RPMI8226 (cell line): ENCODE results near the gene PRKD2.
A peak's percentile ranks its signal among the peaks of the same experiment; 100 is the strongest.

Experiments used
- DNase-seq: peaks from one replicate; pipeline ENCODE4 v3.0.0-alpha.2; 2015

PRKD2 gene

DNA sequence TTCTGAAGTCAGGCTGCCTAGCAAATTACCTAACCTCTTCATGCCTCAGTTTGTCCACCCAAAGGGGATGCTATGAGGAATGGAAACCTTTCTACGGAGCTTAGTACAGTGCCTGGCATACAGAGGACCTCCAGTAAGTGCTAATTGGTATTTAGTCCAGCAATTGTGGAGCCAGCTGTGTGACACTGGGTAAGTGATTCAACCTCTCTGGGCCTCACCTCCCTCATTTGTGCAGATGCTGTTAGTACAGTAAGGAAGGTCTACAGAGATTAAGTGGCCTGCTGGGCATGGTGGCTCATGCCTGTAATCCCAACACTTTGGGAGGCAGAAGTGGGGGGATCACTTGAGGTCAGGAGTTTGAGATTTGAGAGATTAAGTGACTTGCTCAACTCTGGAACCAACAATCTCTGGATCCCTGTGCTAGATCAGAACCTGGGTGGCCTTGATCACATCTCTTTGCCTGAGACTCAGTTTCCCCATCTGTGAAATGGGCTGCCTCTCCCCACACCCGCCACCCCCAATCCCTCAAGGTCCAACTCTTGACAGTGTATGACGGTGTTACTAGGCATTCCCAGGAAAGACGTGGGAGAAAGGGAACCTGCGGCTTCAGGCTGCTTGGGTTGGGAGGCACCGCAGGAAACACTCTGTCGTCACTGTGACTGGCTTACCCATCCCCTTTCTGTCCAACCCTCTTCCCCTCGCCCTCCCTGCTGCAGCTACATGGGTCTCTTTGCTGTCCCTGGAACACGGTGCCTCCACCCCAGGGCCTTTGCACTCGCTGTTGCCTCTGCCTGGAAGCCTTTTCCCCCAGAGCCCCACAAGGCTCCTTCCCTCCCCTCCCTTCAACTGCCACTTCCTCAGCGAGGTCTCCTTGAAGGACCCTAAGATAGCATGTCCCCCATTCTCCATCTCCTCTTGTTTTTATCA is 18.3 kb downstream of the PRKD2 start:
- no peak for DNase-seq

DNA sequence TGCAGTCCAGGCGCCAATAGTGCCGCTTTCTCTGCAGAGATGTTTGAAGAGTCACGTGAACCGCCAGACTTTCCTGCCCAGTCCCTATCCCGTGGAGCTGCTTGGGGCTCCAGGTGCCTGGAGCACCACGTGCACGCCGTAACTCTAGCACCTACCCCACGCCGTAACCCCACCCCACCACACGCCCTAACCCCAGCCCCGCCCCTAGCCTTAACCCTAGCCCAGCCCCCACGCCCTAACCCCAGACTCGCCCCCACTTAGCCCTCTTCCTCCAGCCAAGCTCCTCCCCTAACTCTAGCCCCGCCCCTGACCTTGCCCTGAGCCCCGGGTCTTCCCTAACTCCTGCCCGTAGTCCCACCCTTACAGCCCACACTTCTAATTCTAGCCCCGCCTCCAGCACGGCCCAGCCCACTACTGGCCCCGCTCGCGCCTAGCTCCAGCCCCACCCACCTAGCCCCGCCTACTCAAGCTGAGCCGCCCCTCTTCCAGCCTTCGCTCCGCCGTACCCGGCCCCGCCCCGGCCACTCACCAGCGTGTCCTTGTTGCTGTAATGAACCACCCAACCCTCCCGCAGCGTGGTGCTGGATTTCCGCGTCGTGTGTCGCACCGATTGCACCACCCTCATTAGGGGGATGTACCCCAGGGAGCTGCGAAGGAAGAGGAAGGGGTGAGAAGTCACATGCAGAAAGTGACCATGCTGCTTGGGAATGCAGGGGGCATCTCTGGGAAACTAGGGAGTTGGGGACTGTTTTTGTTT is 19.5 kb downstream of the PRKD2 start:
- DNase-seq = no peak

DNA sequence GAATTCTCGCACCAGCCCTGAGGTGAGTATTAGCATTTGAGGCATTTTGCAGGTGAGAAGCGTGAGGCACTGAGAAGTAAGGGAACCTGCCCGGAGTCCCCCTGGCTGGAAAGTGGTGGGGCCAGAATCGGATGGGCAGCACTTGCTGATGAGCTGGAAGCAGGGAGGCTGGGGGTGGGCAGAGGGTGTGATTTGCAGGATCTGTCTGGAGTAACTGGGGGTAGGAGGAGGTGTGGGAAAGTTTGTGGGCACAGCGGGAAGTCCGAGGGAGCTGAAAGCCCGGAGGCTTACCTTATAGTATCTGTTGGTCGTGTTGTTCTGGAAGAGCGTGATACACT is 20.1 kb downstream of the PRKD2 start:
- DNase-seq = no peak

DNA sequence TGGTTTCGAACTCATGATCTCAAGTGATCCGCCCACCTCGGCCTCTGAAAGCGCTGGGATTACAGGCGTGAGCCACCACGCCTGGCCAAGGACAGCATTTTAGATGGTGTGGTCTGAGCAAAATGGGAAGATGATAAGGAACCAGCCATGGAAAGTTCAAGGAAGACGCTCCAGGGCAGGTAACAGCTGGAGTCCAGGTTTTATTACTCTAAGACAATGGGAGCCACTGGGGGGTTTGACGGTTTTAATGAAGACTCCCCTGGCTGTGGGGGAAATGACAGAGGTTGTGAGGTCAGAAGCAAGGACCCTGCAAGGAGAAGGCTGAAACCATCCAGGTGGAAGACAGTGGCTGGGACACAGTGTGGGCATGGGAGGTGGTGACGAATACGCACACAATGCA is 20.9 kb downstream of the PRKD2 start:
- no peak for DNase-seq

DNA sequence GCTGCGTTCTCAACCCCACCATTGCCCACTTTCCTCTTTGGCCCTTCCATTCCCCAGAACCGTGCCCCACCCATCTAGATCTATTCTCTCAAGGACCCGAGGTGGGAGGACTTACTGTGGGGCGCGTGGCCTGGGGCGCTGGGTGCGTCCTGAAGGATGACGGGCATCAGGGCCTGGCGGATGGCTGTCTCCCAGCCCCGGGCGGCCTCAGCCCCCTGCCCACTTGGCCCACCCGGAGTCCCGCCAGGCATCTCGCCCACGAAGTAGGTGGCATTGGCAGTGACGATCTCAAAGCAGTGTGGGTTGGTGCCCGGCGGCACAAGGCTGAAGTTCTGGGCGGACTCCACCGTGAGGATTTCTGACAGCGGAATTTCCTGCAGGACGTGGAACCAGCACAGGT is 23.2 kb downstream of the PRKD2 start:
- no peak for DNase-seq

DNA sequence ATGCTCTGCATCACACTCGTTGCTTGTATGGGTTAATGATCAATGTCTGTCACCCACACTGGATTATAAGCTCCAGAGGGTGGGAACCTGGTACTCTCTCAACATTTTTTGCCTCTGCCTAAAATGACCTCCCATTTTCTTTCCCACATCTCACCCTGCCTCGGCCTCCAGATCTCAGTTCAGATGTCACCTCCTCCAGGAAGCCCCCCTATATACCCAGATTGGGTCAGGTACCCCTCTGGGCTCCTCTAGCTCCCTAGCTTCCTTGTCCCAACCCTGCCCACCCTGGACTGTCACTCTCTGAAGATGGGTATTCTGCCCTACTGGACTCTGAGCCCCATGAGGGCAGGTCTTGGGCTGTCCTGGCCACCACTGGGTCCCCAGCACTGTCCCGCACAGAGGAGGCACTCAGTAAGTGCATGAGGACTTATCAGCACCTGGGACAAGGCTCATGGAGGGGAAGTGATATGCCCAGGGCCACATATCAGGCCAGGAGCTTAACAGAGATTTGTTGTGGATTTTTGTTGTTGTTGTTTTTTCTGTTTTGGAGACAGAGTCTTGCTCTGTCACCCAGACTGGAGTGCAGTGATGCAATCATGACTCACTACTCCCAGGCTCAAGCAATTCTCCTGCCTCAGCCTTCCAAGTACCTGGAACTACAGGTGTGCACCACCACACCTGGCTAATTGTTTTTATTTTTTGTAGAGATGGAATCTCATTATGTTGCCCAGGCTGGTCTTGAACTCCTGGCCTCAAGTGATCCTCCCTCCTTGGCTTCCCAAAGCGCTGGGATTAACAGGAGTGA is 23.8 kb downstream of the PRKD2 start:
- DNase-seq = no peak

DNA sequence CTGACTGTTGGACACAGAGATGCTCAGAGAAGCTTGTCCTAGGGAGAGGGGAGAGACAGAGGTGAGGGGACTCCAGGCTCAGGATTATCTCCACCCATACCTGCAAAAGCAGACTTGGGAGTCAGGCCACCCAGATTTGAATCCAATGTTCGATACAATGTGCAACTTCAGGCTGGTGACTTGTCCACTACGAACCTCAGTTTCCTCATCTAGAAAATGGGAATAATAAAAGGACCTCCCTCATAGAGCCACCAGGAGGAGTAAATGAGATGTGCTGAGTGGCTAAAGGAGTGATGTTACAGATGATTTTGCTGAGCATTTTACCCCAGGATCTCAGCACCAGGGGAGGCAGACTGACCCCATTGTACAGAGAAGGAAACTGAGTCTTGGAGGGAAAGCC is 25.0 kb downstream of the PRKD2 start:
- no peak for DNase-seq

DNA sequence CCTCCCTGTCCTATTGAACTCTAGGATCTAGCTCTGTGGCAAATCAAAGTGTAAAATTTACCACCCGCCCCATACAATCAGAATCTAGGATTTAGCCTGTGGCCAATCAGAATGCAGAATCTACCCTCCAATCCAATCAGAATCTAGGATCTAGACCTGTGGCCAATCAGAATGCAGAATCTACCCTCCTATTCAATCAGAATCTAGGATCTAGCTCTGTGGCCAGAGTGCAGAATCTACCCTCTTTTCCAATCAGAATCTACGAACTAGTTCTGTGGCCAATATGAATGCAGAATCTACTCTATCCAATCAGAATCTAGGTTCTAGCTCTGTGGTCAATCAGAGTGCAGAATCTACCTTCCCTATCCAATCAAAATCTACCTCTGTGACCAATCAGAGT is 25.8 kb downstream of the PRKD2 start:
- DNase-seq = no peak

DNA sequence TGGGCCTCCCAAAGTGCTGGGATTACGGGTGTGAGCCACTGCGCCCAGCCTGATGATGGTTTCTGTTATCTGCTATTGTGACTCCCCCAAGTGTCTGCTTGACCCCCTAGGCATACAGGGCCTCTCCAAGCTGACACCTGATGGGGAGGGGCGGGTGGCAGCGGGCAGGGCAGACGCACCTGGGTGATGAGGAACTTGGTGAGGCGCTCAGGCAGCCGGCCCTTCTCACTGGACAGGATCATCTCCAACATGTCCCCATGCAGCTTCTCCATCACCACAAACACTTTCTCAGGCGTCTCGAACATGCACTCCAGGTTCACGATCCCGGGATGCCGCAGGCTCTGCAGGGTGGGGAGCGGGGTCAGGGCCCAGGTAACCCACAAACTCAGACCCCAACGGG is 27.6 kb downstream of the PRKD2 start:
- no peak for DNase-seq

DNA sequence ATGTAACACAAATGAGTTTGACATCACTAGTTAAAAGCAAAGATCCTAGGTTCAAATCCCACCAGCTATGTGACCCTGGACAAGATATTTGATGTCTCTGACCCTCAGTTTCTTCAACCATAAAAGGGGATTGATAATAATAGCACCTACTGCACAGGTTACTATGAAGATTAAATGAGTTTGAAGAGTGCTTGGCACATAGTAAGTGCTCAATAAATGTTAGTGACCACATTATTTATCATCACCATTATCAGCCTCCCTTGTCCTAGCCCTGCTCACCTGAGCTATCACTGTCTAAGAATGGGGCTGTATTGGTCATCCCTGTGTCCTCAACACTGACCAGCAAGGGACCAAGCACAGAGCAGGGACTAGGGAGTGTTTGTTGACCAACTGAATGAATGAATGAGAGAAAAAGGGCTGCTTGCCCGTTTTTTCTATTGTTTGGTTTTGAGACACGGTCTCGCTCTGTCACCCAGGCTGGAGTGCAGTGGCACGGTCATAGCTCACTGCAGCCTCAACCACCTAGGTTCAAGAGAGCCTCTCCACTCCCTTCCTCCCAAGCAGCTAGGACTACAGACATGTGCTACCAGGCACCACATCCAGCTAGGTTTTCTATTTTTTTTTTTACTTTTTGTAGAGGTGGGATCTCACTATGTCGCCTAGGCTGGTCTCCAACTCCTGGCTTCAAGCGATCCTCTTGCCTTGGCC is 29.3 kb downstream of the PRKD2 start:
- no peak for DNase-seq

DNA sequence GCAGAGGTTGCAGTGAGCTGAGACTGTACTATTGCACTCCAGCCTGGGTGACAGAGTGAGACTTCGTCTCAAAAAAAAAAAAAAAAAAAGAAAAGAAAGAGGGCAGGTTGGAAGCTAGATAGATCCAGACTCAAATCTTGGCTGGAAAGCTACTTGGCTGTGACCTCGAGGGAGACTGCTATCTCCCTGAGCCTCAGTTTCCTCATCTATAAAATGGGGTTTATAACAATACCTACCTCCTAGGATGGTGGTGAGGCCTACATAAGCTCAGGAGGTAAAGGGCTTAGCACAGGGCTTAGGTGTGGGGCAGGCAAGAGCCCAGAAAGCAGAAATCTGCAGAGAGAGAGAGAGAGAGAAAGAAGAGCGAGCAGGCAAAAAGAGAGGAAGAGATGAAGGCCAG is 31.7 kb downstream of the PRKD2 start:
- DNase-seq = no peak

DNA sequence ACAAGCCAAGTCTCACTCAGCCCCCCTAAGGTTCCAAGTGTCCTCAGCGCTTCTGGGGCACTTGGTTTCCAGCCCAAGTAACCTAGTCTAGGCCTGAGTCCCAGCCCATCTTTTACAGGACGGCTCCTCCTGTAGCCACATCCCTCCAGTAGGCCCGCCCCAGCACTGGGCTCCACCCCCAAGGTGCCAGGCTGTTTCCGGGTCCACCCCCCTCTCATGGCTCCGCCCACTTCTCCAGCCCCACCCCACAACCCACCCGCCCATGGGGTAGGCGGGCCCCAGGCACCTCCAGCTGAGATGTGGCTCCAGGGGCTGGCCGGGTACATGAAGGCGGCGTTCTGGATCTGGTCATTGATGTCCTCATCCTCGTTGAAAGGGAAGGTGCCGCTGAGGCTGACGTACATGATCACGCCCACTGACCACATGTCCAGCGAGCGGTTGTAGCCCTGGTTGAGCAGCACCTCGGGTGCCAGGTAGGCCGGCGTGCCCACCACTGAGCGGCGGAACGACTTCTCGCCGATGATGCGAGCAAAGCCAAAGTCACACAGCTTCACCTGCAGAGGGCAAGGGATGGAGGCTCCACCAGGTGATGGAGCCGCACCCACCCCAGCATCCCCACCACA is 38.7 kb downstream of the PRKD2 start:
- peak; percentile 21 for DNase-seq

DNA sequence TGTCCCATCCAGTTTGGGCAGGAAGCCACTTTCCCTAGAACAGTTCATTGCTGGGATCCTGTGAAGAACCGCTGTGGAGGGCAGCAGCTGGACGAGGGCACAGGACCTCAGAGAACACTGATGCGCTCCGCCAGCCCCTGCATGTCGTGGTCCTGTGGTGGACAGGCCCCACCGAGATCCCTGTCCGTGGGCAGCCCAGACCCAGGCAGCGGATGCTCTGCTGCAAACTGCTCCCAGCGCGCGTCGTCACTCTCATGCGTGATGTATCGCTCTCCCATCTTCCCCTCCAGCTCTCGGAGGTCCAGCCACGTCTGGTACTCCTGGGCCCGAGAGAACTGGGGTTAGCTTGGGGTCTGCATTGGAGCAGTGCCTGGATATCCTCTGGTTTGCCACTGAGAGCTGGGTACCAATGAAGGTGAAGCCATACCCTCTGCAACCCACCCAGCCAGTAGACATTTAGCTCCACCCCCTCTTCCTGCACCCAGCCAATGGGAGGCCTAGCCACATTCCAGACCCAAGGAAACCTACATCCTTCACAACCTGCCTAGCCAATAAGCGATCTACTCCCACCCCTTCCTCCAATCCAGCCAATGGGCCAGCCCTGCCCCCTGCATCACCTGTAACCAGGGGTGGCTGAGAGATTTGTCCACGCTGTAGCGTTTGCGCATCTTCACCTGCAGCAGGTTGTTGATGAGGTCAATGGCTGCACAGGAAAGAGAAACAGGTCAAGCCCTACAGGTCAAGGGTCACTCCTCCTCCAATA is 42.3 kb downstream of the PRKD2 start:
- DNase-seq = no peak

DNA sequence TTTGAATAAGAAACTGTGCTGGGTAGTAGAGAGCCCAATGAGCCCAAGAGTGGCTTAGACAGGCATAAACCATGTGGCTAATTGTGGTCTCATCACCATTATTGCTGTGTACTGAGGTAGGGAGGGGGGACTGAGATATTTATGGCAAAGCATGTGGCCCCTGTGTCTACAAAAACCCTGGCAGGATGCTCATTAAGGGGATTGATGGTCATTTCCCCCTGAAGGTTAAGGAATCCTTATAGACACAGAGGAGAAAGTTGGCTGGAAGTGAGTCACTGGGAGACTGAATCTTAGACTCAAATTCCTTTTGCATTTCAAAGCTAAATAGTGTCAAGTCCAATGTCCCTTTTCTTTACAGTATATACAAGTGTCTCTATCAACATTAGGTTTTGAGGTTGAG is 46.1 kb downstream of the PRKD2 start:
- DNase-seq = no peak

DNA sequence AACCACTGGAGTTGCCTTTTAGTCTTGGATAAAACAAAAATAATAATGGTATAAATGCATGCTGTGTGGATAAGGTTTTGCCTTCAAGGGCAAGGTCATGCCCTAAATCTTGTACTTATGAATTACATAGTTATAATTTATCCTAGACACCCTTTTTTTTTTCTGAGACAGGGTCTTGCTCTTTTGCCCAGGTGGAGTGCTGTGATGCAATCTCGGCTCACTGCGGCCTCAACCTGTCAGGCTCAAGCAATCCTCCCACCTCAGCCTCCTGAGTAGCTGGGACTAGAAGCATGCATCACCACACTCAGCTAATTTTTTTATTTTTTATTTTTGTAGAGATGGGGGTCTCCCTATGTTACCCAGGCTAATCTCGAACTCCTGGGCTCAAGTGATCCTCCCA is 48.3 kb downstream of the PRKD2 start:
- no peak for DNase-seq

DNA sequence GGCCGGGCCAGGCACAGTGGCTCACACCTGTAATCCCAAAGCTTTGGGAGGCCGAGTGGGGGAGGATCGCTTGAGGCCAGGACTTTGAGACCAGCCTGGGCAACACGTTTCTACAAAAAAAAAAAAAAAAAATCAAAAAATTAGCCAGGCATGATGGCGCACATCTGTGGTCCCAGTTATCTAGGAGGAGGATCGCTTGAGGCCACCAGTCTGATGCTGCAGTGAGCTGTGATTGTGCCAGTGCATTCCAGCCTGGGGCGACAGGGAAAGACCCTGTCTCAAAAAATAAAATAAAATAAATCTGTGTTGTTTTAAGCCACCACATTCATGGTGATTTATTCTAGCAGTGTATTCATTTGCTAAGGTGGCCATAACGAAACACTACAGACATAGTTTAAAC is 51.8 kb downstream of the PRKD2 start:
- no peak for DNase-seq

DNA sequence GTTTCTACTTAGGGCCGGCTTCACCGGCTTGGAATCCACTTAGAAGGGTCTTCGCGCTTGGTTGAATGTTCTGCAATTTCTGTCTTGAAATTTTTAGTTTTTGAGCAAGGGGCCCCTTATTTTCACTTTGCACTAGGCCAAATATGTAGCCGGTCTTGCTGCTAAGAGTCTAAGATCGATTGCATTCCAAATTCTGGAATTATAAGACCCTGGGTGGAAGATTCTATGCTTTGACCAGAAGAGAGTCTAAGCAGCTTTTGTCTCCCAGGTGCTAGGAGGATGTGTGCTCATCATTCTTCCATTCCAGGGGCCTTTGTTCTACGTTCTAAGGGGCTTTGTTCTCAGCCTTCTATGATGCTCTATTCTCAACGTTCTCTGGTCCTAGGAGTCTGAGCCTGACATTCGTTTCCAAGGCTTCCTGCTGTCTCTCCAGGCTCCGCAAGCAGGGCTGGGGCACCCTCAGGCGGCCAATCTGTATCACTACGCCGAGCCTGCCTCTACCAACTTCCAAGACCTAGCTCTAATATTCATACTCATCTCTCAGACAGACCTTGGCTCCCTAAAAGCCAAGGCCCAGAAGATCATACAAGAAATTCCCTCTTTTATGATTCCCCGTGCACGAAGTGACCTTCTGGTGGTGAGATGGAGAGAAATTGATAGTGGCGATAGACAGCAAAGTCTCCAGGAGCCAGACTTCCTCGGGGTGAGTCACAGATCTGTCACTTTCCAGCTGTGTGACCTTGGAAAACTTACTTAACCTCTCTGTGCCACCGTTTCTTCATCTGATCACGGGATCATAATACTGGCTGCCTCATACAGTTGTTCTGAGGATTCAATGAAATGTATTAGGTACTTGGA is 55.0 kb downstream of the PRKD2 start:
- peak; percentile 75 for DNase-seq

DNA sequence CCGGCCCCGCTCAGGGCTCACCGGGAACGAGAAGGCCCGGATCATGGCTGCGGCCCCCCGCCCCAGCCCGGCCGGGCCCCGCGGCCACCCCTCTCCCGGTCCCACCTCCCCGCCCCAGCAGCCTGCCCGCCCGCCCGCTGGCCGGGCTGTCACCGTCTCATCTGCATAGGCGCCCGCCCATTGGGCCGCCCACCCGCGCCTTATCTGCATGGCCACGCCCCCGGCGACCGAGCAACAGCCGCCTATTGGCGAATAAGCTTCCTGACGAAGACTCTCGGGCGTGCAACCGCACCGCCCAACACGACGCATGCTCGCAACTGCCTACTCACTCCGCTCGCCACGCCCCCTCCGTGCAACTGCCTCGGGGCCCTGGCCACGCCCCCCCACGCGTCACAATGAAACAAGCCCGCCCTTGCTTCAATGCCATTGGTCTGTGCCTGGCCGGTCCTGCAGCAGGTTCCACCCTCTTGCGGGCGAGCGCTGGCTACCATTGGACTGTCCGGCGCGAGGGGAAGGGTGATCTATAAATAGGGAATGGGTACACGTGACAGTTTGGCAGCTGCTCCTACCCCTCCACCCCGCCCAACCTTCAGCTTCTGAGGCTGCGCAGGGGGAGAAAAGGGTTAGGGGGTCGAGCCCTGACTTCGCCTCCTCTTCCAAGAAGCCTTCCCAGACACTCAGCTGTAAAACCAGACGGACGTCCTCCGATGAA is 55.7 kb downstream of the PRKD2 start, which contains the start of gene DACT3:
TSS of gene DACT3 (minus strand) at position 163 of the 712 bp plus-strand sequence. CDS start at position 45, 118 bp downstream.
- peak; percentile 99 for DNase-seq

DNA sequence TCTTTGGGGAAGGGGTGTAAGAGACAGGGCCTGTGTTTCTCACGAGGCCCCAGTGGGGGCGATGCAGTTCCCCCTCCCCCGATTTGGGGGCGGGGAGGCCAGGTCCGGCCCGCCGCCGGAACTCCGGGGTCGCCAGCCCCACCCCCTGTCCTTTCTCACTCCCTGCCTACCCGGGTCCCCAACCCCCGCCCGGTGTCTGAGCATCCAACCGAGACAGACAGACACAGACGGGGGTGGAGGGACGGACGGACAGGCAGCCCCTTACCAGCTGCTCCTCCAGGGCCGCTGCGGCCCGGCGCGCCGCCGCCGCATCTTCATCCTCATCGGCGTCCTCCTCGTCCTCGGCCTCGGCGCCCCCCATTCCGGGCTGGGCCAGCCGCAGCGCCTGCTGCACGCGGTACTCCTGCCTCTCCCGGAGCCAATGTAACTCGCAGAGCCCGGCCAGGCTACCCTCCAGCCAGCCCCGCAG is 56.3 kb downstream of the PRKD2 start:
- DNase-seq = no peak
